ENCODE measurements around the gene LRRC52.

DNA sequence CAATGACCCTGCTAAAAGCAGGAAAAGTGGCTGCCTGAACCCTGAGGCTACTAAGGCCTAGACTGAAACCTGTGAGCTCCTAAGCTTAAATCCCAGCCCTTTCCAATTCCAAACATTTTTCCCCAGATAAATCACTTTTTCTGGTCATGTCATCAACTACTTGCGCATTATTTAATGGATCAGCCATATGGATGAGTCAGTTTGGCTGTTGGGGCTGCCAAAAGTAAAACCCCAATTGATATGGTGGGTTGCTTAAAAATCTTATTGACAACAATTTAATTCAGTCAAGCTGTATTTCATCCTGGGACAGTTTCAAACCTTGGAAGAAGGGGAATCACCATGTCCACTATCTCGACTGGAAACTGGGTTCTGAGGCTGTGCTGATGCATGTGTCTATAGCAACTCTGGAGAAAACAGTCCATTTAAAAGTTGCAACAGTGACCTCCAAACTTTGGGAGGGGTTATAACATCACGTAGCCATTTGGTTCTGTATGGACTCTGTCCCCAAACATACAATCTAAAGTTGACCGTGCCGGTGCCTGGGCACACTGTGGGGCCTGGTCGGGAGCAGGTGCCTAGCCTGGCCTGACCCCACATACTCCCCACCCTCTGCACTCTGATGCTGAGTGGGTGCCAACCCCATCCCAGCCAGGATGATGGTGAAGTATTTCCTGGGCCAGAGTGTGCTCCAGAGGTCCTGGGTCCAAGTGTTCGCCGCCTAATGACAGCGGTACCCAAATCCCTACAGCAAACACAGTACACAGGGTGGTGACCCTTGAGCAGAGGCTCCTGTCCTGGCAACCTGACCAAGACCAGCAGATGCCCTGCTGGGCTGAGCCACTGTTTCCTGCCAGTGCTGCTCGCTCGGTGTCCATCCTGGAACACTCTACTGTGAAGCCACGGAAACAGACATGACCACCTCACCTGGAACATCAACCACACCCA is 46.5 kb upstream of the LRRC52 start:
- TF ChIP-seq, protein P1, sequence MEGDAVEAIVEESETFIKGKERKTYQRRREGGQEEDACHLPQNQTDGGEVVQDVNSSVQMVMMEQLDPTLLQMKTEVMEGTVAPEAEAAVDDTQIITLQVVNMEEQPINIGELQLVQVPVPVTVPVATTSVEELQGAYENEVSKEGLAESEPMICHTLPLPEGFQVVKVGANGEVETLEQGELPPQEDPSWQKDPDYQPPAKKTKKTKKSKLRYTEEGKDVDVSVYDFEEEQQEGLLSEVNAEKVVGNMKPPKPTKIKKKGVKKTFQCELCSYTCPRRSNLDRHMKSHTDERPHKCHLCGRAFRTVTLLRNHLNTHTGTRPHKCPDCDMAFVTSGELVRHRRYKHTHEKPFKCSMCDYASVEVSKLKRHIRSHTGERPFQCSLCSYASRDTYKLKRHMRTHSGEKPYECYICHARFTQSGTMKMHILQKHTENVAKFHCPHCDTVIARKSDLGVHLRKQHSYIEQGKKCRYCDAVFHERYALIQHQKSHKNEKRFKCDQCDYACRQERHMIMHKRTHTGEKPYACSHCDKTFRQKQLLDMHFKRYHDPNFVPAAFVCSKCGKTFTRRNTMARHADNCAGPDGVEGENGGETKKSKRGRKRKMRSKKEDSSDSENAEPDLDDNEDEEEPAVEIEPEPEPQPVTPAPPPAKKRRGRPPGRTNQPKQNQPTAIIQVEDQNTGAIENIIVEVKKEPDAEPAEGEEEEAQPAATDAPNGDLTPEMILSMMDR (IDR thresholded peaks at IDR 0.05; ENCODE audit: low read depth, low read length): no peak
- TF ChIP-seq MAX (IDR thresholded peaks at IDR 0.05; ENCODE audit: low read depth, low read length) (no peak), POLR2A (IDR thresholded peaks at IDR 0.05; ENCODE audit: extremely low read depth, insufficient read length) (no peak), MYC (IDR thresholded peaks at IDR 0.05; ENCODE audit: low read depth, low read length) (no peak)

All from NB4 (cell line).